Hindlimb muscle (tissue), 1 donor: ENCODE data around the gene FCHSD2. TPM values are rescaled to one million over a fixed set of nuclear protein-coding genes. Genes with fewer than 3 reads are reported as not detected.

ENCODE experiments used
- DNase-seq: peaks from one replicate; pipeline ENCODE4 v3.0.0-alpha.2; 2013
- polyA plus RNA-seq: library from polyadenylated mRNA; unstranded; fragments of 120-200 nt; gene quantifications from one replicate; pipeline ENCODE4 v1.2.1, GENCODE V29; 2013; ENCODE audit not compliant: insufficient read length

The FCHSD2 gene
- polyA plus RNA-seq, 1 donor: 27.4 TPM

- no peak for DNase-seq
These were observed 29.5 kb upstream of the FCHSD2 start for GRCh38 chr11:73171436-73172161.

- no peak for DNase-seq
These were observed 28.0 kb upstream of the FCHSD2 start for GRCh38 chr11:73170140-73170539.

GRCh38 chr11:73168925-73169579, 26.9 kb upstream of the FCHSD2 start:
- DNase-seq: no peak

GRCh38 chr11:73167363-73167954, 25.3 kb upstream of the FCHSD2 start:
- no peak for DNase-seq

- DNase-seq: no peak
These were observed 22.9 kb upstream of the FCHSD2 start for GRCh38 chr11:73164803-73165540.

- no peak for DNase-seq
These were observed 21.6 kb upstream of the FCHSD2 start for GRCh38 chr11:73163638-73164174.

- DNase-seq: no peak
These were observed 20.1 kb upstream of the FCHSD2 start for GRCh38 chr11:73162196-73162740.

GRCh38 chr11:73160005-73160760, 18.1 kb upstream of the FCHSD2 start:
- no peak for DNase-seq

- no peak for DNase-seq
These were observed 17.2 kb upstream of the FCHSD2 start for GRCh38 chr11:73159297-73159696.

GRCh38 chr11:73158356-73159051, 16.4 kb upstream of the FCHSD2 start:
- DNase-seq: no peak

GRCh38 chr11:73157101-73158010, 15.2 kb upstream of the FCHSD2 start:
- no peak for DNase-seq

GRCh38 chr11:73156686-73157085, 14.6 kb upstream of the FCHSD2 start:
- no peak for DNase-seq

- no peak for DNase-seq
These were observed 14.0 kb upstream of the FCHSD2 start for GRCh38 chr11:73156114-73156513.

GRCh38 chr11:73155102-73155501, 13.0 kb upstream of the FCHSD2 start:
- DNase-seq: no peak

GRCh38 chr11:73154178-73154577, 12.1 kb upstream of the FCHSD2 start:
- no peak for DNase-seq

- no peak for DNase-seq
These were observed 10.9 kb upstream of the FCHSD2 start for GRCh38 chr11:73152861-73153483.

- no peak for DNase-seq
These were observed 10.2 kb upstream of the FCHSD2 start for GRCh38 chr11:73152086-73152853.

GRCh38 chr11:73151416-73151815, 9.3 kb upstream of the FCHSD2 start:
- DNase-seq: no peak

- no peak for DNase-seq
These were observed 7.0 kb upstream of the FCHSD2 start for GRCh38 chr11:73149105-73149504.
